ENCODE results near the gene SLC11A1.

GRCh38 chr2:218432676-218433365 lies 50.7 kb downstream of the SLC11A1 start:
- TF ChIP-seq YY1 (IDR thresholded peaks at IDR 0.05; ENCODE audit: insufficient read depth, insufficient read length) (no peak), ZNF274 (IDR thresholded peaks at IDR 0.05; ENCODE audit: low read depth, low read length) (no peak), SUZ12 (IDR thresholded peaks at IDR 0.05; ENCODE audit: extremely low read depth, insufficient read depth, insufficient read length) (no peak)
